HG03135 (cell line): ENCODE measurements around the gene FYB2.

Experiments
- ATAC-seq: cut with Tn5 transposase; IDR thresholded peaks from one replicate; pipeline ENCODE4 v1.9.1; 2021; ENCODE audit warnings: mild to moderate bottlenecking, moderate library complexity; ENCODE audit not compliant: unreplicated experiment

Gene FYB2

DNA sequence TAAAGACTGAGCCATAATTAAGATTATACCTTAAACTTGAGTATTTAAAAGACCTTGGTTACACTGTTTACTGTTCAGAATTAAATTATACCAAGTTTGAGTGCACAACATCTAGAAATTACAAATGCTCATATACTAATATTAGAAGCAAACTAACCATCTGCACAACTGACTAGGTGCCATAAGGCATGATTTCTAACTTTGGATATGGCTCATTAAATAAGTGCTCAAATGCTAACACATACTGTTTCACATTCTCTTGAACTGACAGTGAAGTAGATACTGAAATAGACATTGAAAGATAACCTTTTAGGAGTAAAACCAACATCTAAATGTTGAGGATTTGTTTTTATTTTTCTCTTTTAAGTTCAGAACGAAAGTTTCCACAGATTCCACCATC lies 100.0 kb downstream of the FYB2 start:
- ATAC-seq: no peak

DNA sequence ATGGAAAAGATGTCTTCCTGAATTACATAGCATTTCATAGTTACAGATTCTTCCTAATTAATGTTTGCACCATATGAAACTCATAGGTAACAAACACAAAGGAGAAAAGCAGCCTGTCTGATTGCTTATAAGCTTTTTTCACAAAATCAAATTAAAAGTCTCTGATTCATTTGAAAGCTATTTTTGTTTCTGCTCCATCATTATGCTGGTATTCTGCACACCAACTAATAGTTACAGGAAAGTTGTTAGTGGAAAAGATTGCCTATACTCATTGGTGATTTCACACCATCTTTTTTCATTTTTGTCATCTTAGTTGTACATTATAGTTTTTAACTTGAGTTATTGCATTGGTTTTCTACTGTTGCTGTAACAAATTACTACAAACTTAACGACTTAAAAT lies 104.0 kb downstream of the FYB2 start:
- no peak for ATAC-seq

DNA sequence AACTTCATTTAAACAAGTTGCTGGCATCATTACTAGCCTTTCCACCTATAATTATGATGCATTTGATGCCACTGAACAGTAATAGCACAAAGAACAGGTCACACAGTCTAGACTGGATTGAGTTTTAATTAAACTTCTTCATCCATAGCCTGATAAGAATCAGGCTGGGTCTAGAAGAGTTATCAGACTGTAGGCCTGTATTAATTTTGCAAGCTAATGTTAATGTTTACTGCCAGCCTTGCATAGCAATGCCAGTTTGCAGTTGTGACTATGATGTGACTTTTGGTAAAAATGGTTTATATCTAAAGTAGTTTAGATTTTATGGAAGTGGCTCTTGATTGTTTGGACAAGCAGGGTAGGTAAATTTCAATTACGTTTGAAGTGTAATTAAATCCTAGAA lies 106.1 kb downstream of the FYB2 start:
- ATAC-seq: no peak

DNA sequence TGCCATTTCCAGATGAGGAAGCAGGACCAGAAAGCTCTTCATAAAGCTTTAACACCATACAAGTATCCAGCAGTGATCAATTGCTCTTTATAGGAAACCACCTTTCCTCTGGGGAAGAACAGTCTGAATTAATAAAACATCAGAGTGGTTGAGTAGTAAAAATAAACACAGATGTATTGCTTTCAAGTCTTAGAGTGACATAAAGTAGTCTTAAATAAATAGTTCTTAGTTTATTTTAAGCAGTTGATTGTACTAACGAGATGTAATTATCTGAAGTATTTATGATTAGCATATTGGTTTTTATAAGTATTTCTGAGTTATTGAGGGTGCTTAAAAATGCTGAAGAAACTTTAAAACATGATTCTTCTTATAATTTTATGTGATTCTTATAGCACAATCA lies 107.1 kb downstream of the FYB2 start:
- no peak for ATAC-seq

DNA sequence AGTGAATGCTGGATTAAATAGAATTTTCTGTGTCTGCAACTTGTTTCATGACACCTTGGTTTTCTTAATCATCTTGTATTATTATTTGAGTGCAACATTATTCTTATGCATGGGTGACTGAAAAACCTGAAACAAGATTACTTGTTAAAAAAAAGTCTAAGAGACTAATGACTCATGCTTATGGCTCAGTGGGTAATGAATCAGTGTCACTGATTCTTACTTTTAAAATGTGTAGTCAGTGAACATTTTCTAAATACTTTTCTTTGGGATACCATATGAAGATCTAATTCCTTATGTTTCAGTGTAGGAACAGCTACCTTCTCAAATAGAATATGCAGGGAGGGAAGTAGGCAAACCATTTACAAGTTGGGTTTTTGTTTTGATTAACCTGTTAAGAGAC lies 108.6 kb downstream of the FYB2 start:
- ATAC-seq: no peak

DNA sequence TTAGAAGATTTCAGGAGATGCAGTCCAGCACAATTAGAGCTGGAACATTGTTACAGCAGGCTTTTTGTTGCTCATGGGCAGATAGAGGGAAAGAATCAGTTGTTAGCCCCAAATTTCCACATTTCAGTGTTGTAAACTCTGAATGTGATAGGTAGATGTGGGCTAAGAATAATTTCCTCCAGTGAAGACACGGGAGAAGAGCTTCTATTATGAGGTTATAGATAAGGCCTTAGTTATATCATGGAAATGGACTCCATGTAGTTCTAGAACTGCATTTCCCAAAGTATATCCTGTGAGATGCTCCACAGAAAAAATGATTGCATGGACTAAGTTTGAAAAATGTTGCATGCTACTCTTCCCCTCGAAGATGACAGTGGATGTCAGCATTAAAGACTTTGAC lies 109.2 kb downstream of the FYB2 start:
- no peak for ATAC-seq

DNA sequence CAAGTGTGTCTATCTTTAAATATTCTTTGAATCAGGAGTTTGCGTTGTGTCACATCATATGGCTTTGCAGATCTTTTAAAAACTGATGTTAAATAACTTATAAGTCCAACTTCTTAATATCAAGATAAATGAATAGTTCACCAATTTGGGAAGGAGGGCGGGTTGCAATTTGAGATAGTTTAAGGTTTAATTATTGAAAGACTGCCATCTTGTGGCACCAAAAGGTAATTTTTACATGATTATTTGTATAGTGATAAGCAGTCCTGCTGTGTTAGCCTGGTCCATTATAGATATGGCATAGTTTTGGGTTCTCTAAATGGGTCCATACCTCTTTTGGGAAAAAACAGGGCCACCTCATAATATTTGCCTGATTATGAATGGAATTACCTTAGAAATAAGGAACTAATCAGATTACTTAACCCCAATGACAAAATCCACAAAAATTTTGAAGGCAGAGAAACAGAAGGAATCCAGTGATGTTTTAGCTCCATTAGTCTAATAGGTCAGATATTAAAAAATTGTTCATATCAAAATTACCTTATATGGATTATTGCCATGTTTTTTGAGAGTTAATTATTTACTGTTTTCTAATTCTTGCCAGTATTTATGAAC lies 109.8 kb downstream of the FYB2 start:
- ATAC-seq: no peak

DNA sequence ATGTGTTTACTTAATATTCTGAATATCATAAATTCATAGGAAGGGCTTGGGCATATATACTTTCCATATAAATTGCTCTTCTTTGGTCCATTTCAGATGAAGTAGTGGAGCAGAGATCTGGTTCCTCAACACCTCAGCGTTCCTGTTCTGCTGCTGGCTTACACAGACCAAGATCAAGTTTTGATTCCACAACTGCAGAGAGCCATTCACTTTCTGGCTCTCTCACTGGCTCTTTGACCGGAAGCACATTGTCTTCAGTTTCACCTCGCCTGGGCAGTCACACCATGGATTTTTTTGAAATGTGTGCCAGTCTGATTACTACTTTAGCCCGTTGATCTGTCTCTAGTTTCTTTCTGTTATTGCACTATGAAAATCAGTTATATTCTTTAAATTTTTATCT lies 111.8 kb downstream of the FYB2 start:
- ATAC-seq: no peak

DNA sequence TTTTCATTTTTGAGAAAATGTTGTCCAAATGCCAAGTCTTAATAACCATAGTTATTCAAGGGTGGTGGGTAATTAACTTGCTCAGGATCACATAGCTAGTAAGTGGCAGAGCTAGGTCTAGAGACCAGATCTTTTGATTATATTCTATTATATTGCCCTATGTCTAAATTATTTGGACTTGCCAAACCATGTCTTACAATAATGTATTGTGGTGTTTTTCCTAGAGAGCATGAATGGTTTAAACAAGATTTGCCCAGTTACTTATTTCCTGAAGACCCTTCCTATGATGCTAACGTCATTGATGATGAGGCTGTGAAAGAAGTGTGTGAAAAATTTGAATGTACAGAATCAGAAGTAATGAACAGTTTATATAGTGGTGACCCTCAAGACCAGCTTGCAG lies 115.5 kb downstream of the FYB2 start:
- ATAC-seq: no peak

DNA sequence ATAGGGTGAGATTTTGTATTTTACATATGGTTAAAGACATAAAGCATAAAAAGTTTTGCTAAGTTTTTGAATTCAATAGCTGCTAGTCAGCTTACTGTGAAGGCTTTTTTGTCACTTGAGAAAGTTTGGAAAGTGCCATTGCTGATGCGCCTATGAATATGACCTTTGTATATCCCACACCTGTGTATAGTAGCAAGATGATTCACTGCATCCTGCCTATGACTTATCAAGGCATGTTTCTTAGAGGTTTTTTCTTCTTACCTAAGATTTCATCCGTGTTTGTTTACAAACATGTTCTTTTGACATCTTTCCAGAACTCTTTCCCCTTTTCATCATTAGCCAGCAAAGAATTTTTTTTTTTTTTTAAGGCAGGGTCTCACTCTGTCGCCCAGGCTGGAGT lies 122.5 kb downstream of the FYB2 start:
- no peak for ATAC-seq

DNA sequence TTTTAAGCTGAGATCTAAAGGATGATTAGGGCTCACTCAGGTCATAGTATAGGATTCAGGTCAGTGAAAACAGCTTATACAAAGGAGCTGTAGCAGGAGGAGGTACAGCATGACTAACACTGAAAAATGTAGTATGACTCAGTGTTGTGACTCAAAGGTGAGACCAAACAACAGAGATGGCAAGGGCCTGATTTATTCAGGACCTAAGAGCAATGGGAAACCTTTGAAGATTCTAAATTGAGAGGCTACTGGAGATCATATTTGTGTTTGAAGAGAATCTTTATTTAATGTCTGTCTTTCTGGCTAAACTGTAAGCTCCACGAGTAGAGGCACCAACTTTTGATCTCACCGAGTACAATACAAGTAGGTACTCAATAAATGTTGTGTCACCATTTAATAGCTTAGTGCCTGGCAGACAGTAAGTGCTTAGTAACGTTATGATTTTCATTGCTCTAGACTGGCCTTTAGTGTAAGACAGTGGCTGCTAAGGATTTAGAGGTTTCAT lies 130.6 kb downstream of the FYB2 start:
- no peak for ATAC-seq

DNA sequence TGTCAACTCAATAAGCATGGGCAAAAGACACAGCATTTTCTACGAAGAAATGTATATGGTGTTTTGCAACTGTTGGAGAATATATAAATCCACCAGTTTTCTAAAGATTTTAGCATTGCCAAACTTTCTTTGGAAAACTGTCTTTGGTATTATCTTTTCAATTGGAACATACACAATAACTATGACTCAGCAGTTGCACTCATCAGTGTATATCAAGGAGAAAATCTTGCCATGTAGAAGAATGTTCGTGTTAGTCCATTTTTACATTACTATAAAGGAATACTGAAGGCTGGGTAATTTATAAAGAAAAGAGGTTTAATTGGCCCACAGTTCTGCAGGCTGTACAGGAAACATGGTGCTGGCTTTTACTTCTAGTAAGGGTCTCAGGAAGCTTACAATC lies 133.0 kb downstream of the FYB2 start:
- ATAC-seq: no peak

DNA sequence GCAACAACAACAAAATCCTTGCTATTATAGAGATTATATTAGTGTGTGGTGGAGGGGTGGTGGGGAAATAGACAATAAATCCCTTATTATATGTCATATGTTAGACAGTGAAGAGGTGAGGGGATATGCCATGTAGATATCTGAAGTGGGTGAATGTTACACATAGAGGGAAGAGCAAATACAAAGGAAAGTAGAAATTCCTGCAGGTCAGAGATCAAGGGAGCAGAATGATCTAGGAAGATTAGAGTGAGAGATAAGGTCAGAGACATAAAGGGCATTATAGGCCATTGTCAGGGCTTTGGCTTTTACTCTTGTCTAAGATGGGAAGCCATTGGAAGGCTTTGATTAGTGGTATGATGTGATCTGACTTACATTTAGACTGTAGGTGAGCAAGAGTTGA lies 135.6 kb downstream of the FYB2 start:
- ATAC-seq: no peak

DNA sequence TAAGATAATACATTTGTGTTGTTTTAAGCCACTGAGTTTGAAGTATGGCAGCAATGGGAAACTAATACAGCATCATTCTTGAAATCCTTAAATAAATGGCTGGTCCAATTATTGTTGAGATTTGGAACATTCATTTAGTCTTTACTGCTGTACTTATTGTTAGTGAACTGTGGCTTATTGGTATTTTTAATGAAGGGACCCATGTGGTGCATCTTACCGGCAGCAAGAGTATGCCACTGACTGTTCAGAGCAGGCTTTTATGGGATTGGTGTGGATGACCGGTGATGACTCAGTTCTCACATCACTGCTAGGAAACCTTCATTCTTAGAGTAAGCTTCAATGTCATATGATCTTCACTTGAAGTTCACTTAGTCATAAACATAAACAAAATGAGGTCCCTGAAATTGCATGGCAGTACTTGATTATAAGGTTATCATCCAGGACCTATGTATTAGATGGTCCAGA lies 142.6 kb downstream of the FYB2 start:
- ATAC-seq: no peak

DNA sequence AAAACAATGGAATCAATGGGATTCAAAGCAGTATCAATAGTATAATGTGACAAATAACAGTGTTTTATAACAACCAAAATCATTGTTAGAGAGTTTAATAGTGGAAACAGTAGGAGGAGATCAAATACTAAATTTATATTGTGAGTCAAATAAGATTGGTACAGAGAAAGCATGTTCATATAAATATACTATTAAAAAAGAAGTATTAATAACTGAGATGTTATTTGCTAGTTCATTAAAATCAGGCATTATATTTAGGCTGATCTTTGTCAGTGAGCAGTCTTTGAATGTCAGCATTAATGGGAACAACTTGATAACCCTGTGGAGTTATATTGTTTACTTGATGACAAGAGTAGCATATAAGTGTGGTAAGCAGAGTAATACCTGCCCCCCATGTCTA lies 143.4 kb downstream of the FYB2 start:
- ATAC-seq: no peak

DNA sequence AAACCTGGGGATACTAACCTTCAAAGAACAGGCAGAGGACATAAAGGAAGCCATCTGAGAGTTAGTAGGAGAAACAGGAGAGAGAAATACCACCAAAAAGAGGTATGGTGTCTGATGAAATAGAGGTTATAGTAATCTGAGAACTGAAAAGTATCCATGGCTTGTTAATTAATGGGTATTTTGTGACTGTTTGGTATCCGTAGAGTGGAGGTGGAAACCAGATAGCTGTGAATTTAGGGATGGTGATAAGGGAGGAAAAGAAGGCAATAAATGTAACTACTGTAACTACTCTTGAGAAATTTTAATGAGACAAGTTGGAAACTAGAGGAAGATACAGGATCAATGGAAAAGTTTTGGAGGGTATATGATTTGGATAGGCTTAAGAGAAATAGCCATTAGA lies 146.6 kb downstream of the FYB2 start:
- no peak for ATAC-seq

DNA sequence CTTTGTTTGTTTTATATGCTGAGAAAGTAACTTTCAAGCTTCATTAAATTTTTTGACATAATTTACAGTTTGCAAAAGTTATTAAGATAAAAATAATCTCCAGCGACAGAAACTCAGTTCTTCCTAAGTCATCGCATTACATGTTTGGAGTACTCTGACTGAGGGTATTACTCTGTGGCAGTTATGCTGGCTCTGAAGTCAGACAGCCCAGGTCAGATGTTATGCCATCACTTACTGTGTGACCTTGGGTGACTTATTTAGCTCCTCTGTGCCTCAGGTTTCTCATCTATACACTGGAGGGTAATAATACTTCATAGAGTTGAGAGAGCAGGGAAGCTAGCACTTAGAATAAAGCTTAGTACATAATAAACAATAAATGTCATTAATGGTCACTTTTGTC lies 147.7 kb downstream of the FYB2 start:
- ATAC-seq: no peak

DNA sequence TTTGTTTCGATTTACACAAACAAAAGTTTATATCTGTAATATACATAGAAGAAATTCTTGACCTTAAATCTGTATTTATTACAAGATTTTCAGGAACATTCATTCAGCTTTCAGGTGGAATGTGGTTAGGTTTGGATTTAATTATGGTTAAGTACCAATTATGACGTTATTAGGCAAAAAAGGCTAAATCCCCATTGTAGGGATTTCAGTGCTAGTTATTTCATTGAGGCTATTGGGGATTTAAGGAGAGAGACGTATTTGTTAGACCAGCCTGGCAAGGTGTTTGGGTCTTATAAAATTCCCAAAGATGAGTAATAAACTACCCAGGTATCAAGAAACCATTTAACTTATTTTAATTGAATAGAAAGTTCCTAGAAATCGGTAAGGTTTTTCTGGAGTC lies 148.1 kb downstream of the FYB2 start:
- no peak for ATAC-seq

DNA sequence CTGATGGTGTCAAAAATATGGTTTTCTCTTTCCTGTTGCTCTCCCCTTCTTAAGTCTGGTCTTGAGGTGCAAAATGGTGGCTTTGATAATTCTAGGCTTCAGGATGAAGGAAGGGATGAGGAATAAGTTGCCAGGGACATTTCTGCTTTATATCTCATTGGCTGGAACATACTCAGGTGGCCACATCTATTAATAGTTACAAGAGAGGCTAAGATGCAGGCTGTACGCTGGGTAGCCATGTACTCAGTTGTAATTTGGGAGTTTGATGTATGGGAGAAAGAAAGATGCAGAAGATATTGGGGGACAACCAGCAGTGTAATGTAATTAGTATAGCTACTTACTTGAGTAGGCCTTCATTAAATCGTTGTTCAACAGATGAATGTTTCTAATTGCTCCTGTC lies 148.9 kb downstream of the FYB2 start:
- no peak for ATAC-seq
